RWPE2 (cell line): ENCODE results near the gene TLE4.

Source experiments
- ATAC-seq: fragments of 200-7000 bp; cut with Tn5 transposase; 3 replicates; pipeline ENCODE4 v1.9.1; 2021; ENCODE audit warnings: low read depth
- DNase-seq: peaks from one replicate; pipeline ENCODE4 v3.0.0-alpha.2; 2020; ENCODE audit warnings: low spot score
- H3K27ac ChIP-seq: fragments of 450-650 bp; 2 replicates; pipeline ENCODE4 v1.5.1; 2017; ENCODE audit warnings: mild to moderate bottlenecking; ENCODE audit not compliant: poor library complexity, severe bottlenecking
- H3K27me3 ChIP-seq: fragments of 250-450 bp; sonication (Bioruptor Pico); 2 replicates; pipeline ENCODE4 v1.5.1; 2021; ENCODE audit warnings: mild to moderate bottlenecking, moderate library complexity; ENCODE audit not compliant: insufficient read depth, poor library complexity, severe bottlenecking
- H3K36me3 ChIP-seq: fragments of 250-450 bp; sonication (Bioruptor Pico); 2 replicates; pipeline ENCODE4 v1.5.1; 2020; ENCODE audit warnings: low read depth, mild to moderate bottlenecking, moderate library complexity
- H3K4me1 ChIP-seq: fragments of 250-450 bp; sonication (Bioruptor Pico); 2 replicates; pipeline ENCODE4 v1.5.1; 2021; ENCODE audit warnings: mild to moderate bottlenecking, moderate library complexity; ENCODE audit not compliant: insufficient read depth, poor library complexity, severe bottlenecking
- H3K4me3 ChIP-seq: fragments of 250-450 bp; sonication (Bioruptor Pico); 2 replicates; pipeline ENCODE4 v1.5.1; 2021; ENCODE audit warnings: mild to moderate bottlenecking, moderate library complexity; ENCODE audit not compliant: severe bottlenecking
- H3K9me3 ChIP-seq: fragments of 250-450 bp; sonication (Bioruptor Pico); 2 replicates; pipeline ENCODE4 v1.5.1; 2021; ENCODE audit warnings: mild to moderate bottlenecking, moderate library complexity; ENCODE audit not compliant: severe bottlenecking
- CTCF ChIP-seq: fragments of 450-650 bp; IDR thresholded peaks from one replicate; pipeline ENCODE4 v1.5.1; 2017; ENCODE audit warnings: mild to moderate bottlenecking, moderate library complexity; ENCODE audit not compliant: poor library complexity, severe bottlenecking

TLE4 gene

GRCh38 chr9:79688363-79688762 is 116.6 kb downstream of the TLE4 start:
- ATAC-seq (no peak), DNase-seq (no peak)
- no peak for TF ChIP-seq CTCF
- no peak overlapping the region for H3K27ac ChIP-seq
- H3K27me3 ChIP-seq, result no peaks in the 10 kb centered on the region
- no peaks in the 10 kb centered on the region for H3K9me3 ChIP-seq
- H3K4me1 ChIP-seq, result no peaks in the 10 kb centered on the region
- H3K36me3 ChIP-seq, result no peaks in the 10 kb centered on the region
- no peak overlapping the region for H3K4me3 ChIP-seq

- no peaks in the 10 kb centered on the region for H3K36me3 ChIP-seq
- no peak for DNase-seq
- no peak for TF ChIP-seq CTCF
- no peak overlapping the region for H3K27ac ChIP-seq
- no peak overlapping the region for H3K4me3 ChIP-seq
- ATAC-seq, result no peak
- no peaks in the 10 kb centered on the region for H3K27me3 ChIP-seq
- H3K9me3 ChIP-seq, result no peaks in the 10 kb centered on the region
- H3K4me1 ChIP-seq, result no peaks in the 10 kb centered on the region
These were observed 117.8 kb downstream of the TLE4 start for GRCh38 chr9:79689576-79689975.

DNA sequence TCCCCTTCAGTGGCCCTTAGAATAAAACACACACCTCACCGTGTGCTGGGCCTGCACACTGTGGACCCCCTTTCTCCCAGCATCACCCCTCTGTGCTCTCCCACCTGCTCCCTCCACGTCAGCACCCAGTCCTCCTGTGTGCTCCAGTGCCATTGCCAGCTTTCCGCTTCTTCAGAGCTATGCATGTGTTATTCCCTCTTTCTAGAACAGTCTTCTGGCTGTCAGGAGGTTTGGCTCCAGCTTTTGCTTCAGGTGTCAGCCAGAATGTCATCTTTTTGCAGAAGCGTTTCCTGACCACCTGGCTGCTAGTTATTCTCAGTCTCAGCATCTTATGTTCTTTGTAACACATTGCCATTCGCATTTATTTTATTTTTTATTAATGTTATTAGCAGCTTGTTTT is 119.7 kb downstream of the TLE4 start:
- H3K36me3 ChIP-seq, result no peaks in the 10 kb centered on the region
- H3K27ac ChIP-seq, result no peak overlapping the region
- H3K27me3 ChIP-seq, result no peaks in the 10 kb centered on the region
- no peak for TF ChIP-seq CTCF
- no peaks in the 10 kb centered on the region for H3K4me1 ChIP-seq
- ATAC-seq (no peak), DNase-seq (no peak)
- no peak overlapping the region for H3K4me3 ChIP-seq
- H3K9me3 ChIP-seq, result no peaks in the 10 kb centered on the region

DNA sequence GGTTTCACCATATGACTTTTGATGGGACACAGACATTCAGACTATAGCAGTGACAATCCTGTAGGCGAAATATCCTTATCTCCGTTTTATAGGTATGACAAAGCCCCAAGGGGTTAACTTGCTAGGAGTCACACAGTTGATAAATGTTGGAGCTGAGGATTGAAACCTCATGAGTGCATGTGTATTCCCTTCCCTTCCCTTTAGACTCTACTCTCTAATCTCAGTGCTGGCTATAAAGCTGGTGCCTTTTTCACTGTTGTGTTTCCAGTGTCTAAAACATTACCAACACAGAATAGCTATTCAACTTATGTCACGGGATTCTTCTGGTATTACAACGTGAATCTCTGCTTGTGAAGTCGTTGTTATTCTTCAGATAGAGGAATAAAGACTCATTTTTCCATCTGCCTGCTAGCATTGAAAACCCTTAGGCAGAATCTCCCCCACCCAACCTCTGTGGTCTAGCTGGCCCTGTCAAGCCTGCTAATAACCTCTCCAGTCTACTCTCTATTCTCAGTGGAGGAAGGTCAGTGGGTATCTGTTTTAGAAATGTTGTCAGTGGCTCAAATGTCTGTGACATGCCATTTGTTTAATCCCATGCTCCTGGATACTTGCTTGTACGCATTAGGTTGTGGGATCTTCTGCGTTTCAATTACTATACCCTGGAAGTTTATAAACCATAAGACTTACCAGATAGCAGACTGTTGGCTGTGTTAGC is 121.2 kb downstream of the TLE4 start:
- ATAC-seq, result no peak
- no peak for DNase-seq
- Histone ChIP-seq H3K27ac (no peak overlapping the region), H3K27me3 (no peaks in the 10 kb centered on the region), H3K4me1 (no peaks in the 10 kb centered on the region), H3K36me3 (no peaks in the 10 kb centered on the region), H3K9me3 (no peaks in the 10 kb centered on the region), H3K4me3 (no peak overlapping the region)
- TF ChIP-seq CTCF, result no peak

DNA sequence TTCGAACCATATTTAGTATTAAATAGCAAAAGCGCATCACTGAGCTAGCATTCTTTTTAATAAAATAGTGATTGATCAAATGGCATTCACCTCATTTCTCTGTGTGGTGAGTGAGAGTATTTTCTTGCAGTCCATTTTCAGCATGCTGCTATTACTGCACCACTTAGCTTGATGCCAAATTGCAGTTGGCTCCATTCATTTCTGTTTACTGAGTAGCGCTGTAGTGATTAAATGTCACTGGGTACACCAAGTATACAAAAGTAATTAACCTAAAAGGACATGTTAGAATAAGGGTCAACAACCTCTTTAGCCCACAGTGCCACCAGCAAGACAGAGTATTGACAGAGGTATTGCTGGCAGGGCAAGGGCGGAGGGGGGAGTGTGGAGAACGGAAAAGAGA is 122.0 kb downstream of the TLE4 start:
- Histone ChIP-seq H3K27me3 (no peaks in the 10 kb centered on the region), H3K9me3 (no peaks in the 10 kb centered on the region), H3K36me3 (no peaks in the 10 kb centered on the region), H3K27ac (no peak overlapping the region), H3K4me1 (no peaks in the 10 kb centered on the region), H3K4me3 (no peak overlapping the region)
- ATAC-seq, result no peak
- TF ChIP-seq CTCF, result no peak
- no peak for DNase-seq
